BLaER1 treated with 17β-estradiol and CSF1 and Interleukin-3, amounts not matched to agents 10 nM and 100 nM (cell line): Measurements from ENCODE around the gene FAAP20.

ENCODE experiments used
- H3K27ac ChIP-seq, 11 experiments: shearing (Covaris generic); formaldehyde crosslinking; 2 replicates each; pipeline ENCODE4 v1.8.1; 2022
- H3K27me3 ChIP-seq, 11 experiments: shearing (Covaris generic); formaldehyde crosslinking; 2 replicates each; pipeline ENCODE4 v1.8.1; 2022
- H3K36me3 ChIP-seq, 11 experiments: shearing (Covaris generic); formaldehyde crosslinking; 2 replicates each; pipeline ENCODE4 v1.8.1; 2022
- H3K4me1 ChIP-seq, 10 experiments: shearing (Covaris generic); formaldehyde crosslinking; 2 replicates each; pipeline ENCODE4 v1.8.1; 2022
- H3K4me2 ChIP-seq, 11 experiments: shearing (Covaris generic); formaldehyde crosslinking; 2 replicates each; pipeline ENCODE4 v1.8.1; 2022
- H3K4me3 ChIP-seq, 10 experiments: shearing (Covaris generic); formaldehyde crosslinking; 2 replicates each; pipeline ENCODE4 v1.8.1; 2022
- H3K9ac ChIP-seq, 11 experiments: shearing (Covaris generic); formaldehyde crosslinking; 2 replicates each; pipeline ENCODE4 v1.8.1; 2022
- H3K9me3 ChIP-seq, 11 experiments: shearing (Covaris generic); formaldehyde crosslinking; replicated peaks in 1 of 11; 2 replicates each; pipeline ENCODE4 v1.8.1; 2022
- H4K20me1 ChIP-seq, 11 experiments: shearing (Covaris generic); formaldehyde crosslinking; 2 replicates each; pipeline ENCODE4 v1.8.1; 2022
- Cebpa-rat ChIP-seq, 11 experiments: shearing (Covaris generic); IDR thresholded peaks; 2 replicates each; pipeline ENCODE4 v1.8.1; 2022

The FAAP20 gene

DNA sequence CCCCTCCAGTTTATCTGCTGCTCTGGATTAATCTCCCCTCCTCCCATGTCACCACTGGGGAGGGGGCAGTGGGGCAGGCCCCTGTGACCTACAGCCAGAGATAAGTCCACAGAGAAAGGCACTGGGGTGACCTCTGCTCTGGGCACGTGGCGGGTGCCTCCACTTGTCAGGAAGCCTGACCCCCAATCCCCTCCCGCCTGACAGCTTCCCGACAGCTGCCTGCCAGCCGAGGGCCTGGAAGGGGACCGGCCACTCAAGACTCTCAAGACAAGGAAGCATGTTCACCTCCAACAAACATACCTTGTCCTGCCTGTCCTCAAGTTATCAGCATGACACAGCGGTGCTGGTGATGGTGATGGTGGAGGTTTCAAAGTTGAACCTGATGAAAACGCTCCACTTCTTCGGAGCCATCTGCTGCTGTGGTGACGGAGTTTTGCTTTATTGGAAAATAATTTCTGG is 3.2 kb upstream of the FAAP20 start:
- peaks cover 0 to 17% (median 10%) of the 10 kb centered on the region in 11 experiments; a peak in 10 of 22 replicates for H4K20me1 ChIP-seq
- H3K27me3 ChIP-seq, result no peaks in the 10 kb centered on the region
- H3K36me3 ChIP-seq, result no peaks in the 10 kb centered on the region; a peak in 2 of 22 replicates
- H3K27ac ChIP-seq, result peak overlapping the region in 5 of 11 experiments; percentile 2 to 80 (median 37); a peak in 9 of 22 replicates
- no peak overlapping the region for H3K4me3 ChIP-seq
- TF ChIP-seq Cebpa-rat (IDR thresholded peaks at IDR 0.05), result no peak
- no peaks in the 10 kb centered on the region for H3K9me3 ChIP-seq
- peak overlapping the region in 7 of 11 experiments; percentile 47 to 72 (median 65); a peak in 11 of 22 replicates for H3K9ac ChIP-seq
- peak overlapping the region in 5 of 11 experiments; percentile 20 to 100 (median 89); a peak in 8 of 22 replicates for H3K4me2 ChIP-seq
- peaks cover 70 to 90% (median 86%) of the 10 kb centered on the region in 10 experiments for H3K4me1 ChIP-seq

DNA sequence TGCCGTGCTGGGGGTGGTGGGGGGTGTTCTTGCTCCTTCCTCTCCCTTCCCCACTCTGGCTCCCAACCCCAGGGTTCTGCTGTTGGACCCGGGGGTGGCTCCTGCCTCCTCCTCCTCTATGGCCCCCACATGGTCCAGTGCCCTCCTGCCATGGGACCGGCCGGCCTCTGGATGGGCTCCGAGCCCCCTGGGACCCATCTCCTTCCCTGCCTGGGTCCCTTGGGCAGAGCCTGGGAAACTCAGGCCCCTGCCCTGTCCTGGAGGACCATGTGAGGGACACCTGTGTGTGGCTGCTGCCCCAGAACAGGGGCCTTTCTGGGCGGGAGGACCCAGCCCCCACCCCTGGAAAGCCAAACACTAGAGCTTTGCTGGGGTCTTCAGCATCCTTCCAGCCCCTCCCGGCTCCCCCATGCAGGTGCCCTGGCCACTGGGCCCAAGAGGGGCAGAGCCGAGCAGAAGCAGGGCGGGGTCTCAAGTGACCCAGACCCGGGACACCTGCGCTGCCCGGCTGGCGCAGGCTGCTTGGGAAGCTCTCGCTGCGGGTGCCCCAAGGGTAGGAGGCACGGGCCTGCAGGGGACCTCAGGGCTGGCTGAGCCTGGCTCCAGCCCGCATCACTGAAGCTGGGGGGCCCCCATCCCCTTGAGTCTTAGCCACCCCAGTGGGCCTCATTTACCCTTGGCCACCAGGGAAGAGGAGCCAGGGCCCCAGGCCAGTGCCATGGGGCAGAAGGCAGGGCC is 2.5 kb upstream of the FAAP20 start:
- Histone ChIP-seq H3K27ac (peak overlapping the region in 5 of 11 experiments; percentile 2 to 80 (median 37); a peak in 8 of 22 replicates), H3K4me3 (no peak overlapping the region), H4K20me1 (peaks cover 0 to 23% (median 10%) of the 10 kb centered on the region in 11 experiments; a peak in 10 of 22 replicates), H3K4me1 (peaks cover 70 to 90% (median 86%) of the 10 kb centered on the region in 10 experiments), H3K9ac (peak overlapping the region in 8 of 11 experiments; percentile 18 to 66 (median 47); a peak in 9 of 22 replicates), H3K36me3 (peaks cover 0 to 5% (median 0%) of the 10 kb centered on the region in 11 experiments; a peak in 3 of 22 replicates), H3K9me3 (no peaks in the 10 kb centered on the region), H3K27me3 (no peaks in the 10 kb centered on the region), H3K4me2 (peak overlapping the region in 7 of 11 experiments; percentile 1 to 92 (median 28); a peak in 10 of 22 replicates)
- TF ChIP-seq Cebpa-rat (IDR thresholded peaks at IDR 0.05), result no peak

DNA sequence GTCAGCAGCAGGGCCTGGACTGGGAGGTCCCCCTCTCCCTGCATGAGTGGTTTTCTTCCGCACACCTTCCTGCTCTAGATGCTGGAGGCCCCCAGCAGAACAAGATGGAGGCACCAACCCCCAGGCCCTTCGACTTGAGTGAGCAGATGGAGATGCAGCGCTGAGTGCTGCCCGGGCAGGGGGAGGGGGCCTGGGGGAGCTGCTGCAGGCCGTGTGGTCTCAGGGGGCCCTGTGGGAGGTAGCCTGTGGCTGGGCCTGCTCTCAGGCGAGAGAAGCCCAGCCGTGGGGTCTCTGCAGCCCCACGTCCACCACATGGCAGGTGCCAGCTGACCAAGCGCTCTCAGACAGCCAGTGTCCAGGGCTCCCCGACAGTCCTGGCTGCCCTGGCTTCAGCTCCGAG is 1.2 kb upstream of the FAAP20 start:
- peaks cover 0 to 13% (median 0%) of the 10 kb centered on the region in 11 experiments; a peak in 4 of 22 replicates for H3K36me3 ChIP-seq
- H3K27ac ChIP-seq, result peak overlapping the region; percentile 71 to 88 (median 79); a peak in 19 of 22 replicates
- no peaks in the 10 kb centered on the region for H3K27me3 ChIP-seq
- peak overlapping the region in 2 of 10 experiments; percentile 70 to 74; a peak in 4 of 20 replicates for H3K4me3 ChIP-seq
- H4K20me1 ChIP-seq, result peaks cover 0 to 28% (median 9%) of the 10 kb centered on the region in 11 experiments; a peak in 11 of 22 replicates
- H3K9me3 ChIP-seq, result no peaks in the 10 kb centered on the region
- no peak for TF ChIP-seq Cebpa-rat (IDR thresholded peaks at IDR 0.05)
- H3K4me2 ChIP-seq, result peak overlapping the region; percentile 70 to 93 (median 88)
- peaks cover 70 to 90% (median 86%) of the 10 kb centered on the region in 10 experiments for H3K4me1 ChIP-seq
- peak overlapping the region; percentile 73 to 83 (median 82); a peak in 20 of 22 replicates for H3K9ac ChIP-seq

GRCh38 chr1:2194898-2195673 is 514 bp upstream of the FAAP20 start:
- Histone ChIP-seq H3K9me3 (no peaks in the 10 kb centered on the region), H3K4me3 (peak overlapping the region; percentile 58 to 74 (median 68)), H3K27me3 (no peaks in the 10 kb centered on the region), H3K9ac (peak overlapping the region; percentile 73 to 83 (median 82)), H4K20me1 (peaks cover 0 to 28% (median 9%) of the 10 kb centered on the region in 11 experiments; a peak in 10 of 22 replicates), H3K4me2 (peak overlapping the region; percentile 70 to 93 (median 88)), H3K4me1 (peaks cover 70 to 90% (median 86%) of the 10 kb centered on the region in 10 experiments), H3K36me3 (peaks cover 0 to 13% (median 0%) of the 10 kb centered on the region in 11 experiments; a peak in 4 of 22 replicates), H3K27ac (peak overlapping the region; percentile 71 to 88 (median 79))
- TF ChIP-seq Cebpa-rat (IDR thresholded peaks at IDR 0.05), result no peak

- Histone ChIP-seq H3K4me2 (peak overlapping the region; percentile 86 to 99 (median 97)), H3K4me3 (peak overlapping the region; percentile 54 to 74 (median 67)), H3K9me3 (no peaks in the 10 kb centered on the region), H3K27ac (peak overlapping the region in 10 of 11 experiments; percentile 41 to 88 (median 74); a peak in 19 of 22 replicates), H3K9ac (peak overlapping the region; percentile 65 to 83 (median 78); a peak in 21 of 22 replicates), H3K36me3 (peaks cover 0 to 13% (median 0%) of the 10 kb centered on the region in 11 experiments; a peak in 4 of 22 replicates), H3K27me3 (no peaks in the 10 kb centered on the region), H4K20me1 (peaks cover 0 to 33% (median 10%) of the 10 kb centered on the region in 11 experiments; a peak in 10 of 22 replicates), H3K4me1 (peaks cover 68 to 88% (median 85%) of the 10 kb centered on the region in 10 experiments)
- no peak for TF ChIP-seq Cebpa-rat (IDR thresholded peaks at IDR 0.05)
Measured at GRCh38 chr1:2193514-2194281, 874 bp downstream of the FAAP20 start.

GRCh38 chr1:2192031-2192995 is 2.3 kb downstream of the FAAP20 start:
- H3K27ac ChIP-seq, result peak overlapping the region in 5 of 11 experiments; percentile 20 to 76 (median 40); a peak in 6 of 22 replicates

More at GRCh38 chr1:2192031-2192995, 2.3 kb downstream of the FAAP20 start:
- Histone ChIP-seq H3K36me3 (peaks cover 0 to 22% (median 6%) of the 10 kb centered on the region in 11 experiments; a peak in 7 of 22 replicates), H3K9ac (peak overlapping the region; percentile 18 to 83 (median 65); a peak in 16 of 22 replicates), H3K4me1 (peaks cover 72 to 86% (median 83%) of the 10 kb centered on the region in 10 experiments), H3K4me3 (peak overlapping the region in 3 of 10 experiments; percentile 67 to 74 (median 68); a peak in 2 of 20 replicates), H3K4me2 (peak overlapping the region; percentile 86 to 99 (median 97); a peak in 21 of 22 replicates), H4K20me1 (peaks cover 0 to 38% (median 10%) of the 10 kb centered on the region in 11 experiments; a peak in 10 of 22 replicates), H3K9me3 (no peaks in the 10 kb centered on the region), H3K27me3 (no peaks in the 10 kb centered on the region)
- no peak for TF ChIP-seq Cebpa-rat (IDR thresholded peaks at IDR 0.05)
